Dermis microvascular lymphatic vessel endothelial cell (primary cell): ENCODE results near the gene TRIM60. TPM values are rescaled to one million over a fixed set of nuclear protein-coding genes. Genes with fewer than 3 reads are reported as not detected.
A peak's percentile ranks its signal among the peaks of the same experiment; 100 is the strongest.
"Not testable (repeated sequence)": the region's sequence is repeated elsewhere in the genome, so short reads cannot be mapped to it uniquely, and the experiment has no call there.

Experiments
- DNase-seq, 2 donors: peaks; one replicate each; pipeline versions ENCODE4 v3.0.0 to v3.0.0-alpha.2; 2010; ENCODE audit warnings: low read depth in 2 of 2
- total RNA-seq: library from RNA; depleted of rRNA; stranded (reverse); fragments of >200 nt; gene quantifications from 2 replicates; pipeline ENCODE4 v1.2.1, GENCODE V29; 2014

The TRIM60 gene
- total RNA-seq, 1 donor from 2014 or later: not detected

GRCh38 chr4:165053645-165054044 is 21.8 kb downstream of the TRIM60 start, which contains the start of gene TRIM75:
TSS of gene TRIM75 (plus strand) at chr4:165053866. CDS start at chr4:165059148, 5,282 bp downstream.
- DNase-seq: no peak

- DNase-seq: no peak
Observed at GRCh38 chr4:165055601-165056000, 23.8 kb downstream of the TRIM60 start.

GRCh38 chr4:165058666-165059065 is 26.9 kb downstream of the TRIM60 start:
- no peak for DNase-seq

- no peak for DNase-seq
Observed at GRCh38 chr4:165059386-165059785, 27.6 kb downstream of the TRIM60 start.

- no peak for DNase-seq
Observed at GRCh38 chr4:165060938-165061337, 29.1 kb downstream of the TRIM60 start.

GRCh38 chr4:165070560-165070959 is 38.8 kb downstream of the TRIM60 start:
- DNase-seq: no peak

- not testable (repeated sequence) for DNase-seq
Observed at GRCh38 chr4:165073346-165073745, 41.5 kb downstream of the TRIM60 start.

- no peak for DNase-seq
Observed at GRCh38 chr4:165077034-165077578, 45.3 kb downstream of the TRIM60 start.

GRCh38 chr4:165079476-165079875 is 47.7 kb downstream of the TRIM60 start:
- DNase-seq: peak; percentile 78 to 85

- not testable (repeated sequence) for DNase-seq
Observed at GRCh38 chr4:165084787-165085186, 53.0 kb downstream of the TRIM60 start.

- DNase-seq: no peak
Observed at GRCh38 chr4:165085946-165086345, 54.1 kb downstream of the TRIM60 start.

GRCh38 chr4:165088366-165088765 is 56.6 kb downstream of the TRIM60 start:
- DNase-seq: no peak

Other genes with a start within 250 kb of the TRIM60 start
- not detected in 2 replicates for gene APELA, start 154.8 kb upstream of the TRIM60 start, total RNA-seq
- not detected in 2 replicates for gene TRIM61, start 54.3 kb upstream of the TRIM60 start, total RNA-seq
- not detected in 2 replicates for gene TRIM75, start 21.9 kb downstream of the TRIM60 start, total RNA-seq
- gene TMEM192, start 80.9 kb downstream of the TRIM60 start, total RNA-seq: 6.8 and 12.0 TPM in 2 replicates
- 23.0 and 26.3 TPM in 2 replicates for gene KLHL2, start 175.6 kb downstream of the TRIM60 start, total RNA-seq